Lower leg skin (tissue), 4 donors: ENCODE results near the gene KLHL2. TPM values are rescaled to one million over a fixed set of nuclear protein-coding genes. Genes with fewer than 3 reads are reported as not detected.

Experiments used
- DNase-seq, 2 donors: peaks; one replicate each; pipeline ENCODE4 v3.0.0-alpha.2; 2019; ENCODE audit warnings: low spot score in 2 of 2
- H3K4me3 ChIP-seq: fragments of 200-600 bp; sonication (generic); 2 replicates; pipeline ENCODE4 v1.5.1; 2017; ENCODE audit warnings: mild to moderate bottlenecking, low read depth; ENCODE audit not compliant: poor library complexity, severe bottlenecking
- POLR2A ChIP-seq, 2 donors: fragments of 450-650 bp; IDR thresholded peaks; one replicate each; pipeline ENCODE4 v1.6.1; 2016 to 2017; ENCODE audit warnings: antibody characterized with exemption in 2 of 2, mild to moderate bottlenecking in 1 of 2, moderate library complexity in 1 of 2
- WGBS, 2 donors: methylation state at CpG; one replicate each; pipeline ENCODE4 v1.1.5; 2018; 5-methylcytosine and 5-hydroxymethylcytosine counted together
- intact Hi-C: fragments of 100-400 bp; cut with DNase I; formaldehyde crosslinking; loops from one replicate; pipeline ENCODE4 v1.15.0; 2023; ENCODE audit warnings: low total_unique reads
- total RNA-seq, 4 donors: library from RNA; depleted of rRNA; stranded (reverse); fragments of >200 nt; gene quantifications; one replicate each; pipeline ENCODE4 v1.1.0, GENCODE V29; 2016
- TF ChIP-seq, protein P1 (sequence below), 3 donors: fragments of 450-650 bp; IDR thresholded peaks; one replicate each; pipeline ENCODE4 v1.5.1; 2016; ENCODE audit warnings: antibody characterized with exemption in 3 of 3, mild to moderate bottlenecking in 3 of 3, moderate library complexity in 2 of 3

Gene KLHL2
- total RNA-seq, 4 donors from 2014 or later, result 15.1 to 15.9 (median 15.7) TPM

GRCh38 chr4:165370530-165370929, 163.2 kb downstream of the KLHL2 start:
- DNase-seq, result no peak
- 88 to 91% methylated on average over 1 of the region's 1 CpG for WGBS, 2 donors
- H3K4me3 ChIP-seq, result no peak overlapping the region
- TF ChIP-seq, protein P1, sequence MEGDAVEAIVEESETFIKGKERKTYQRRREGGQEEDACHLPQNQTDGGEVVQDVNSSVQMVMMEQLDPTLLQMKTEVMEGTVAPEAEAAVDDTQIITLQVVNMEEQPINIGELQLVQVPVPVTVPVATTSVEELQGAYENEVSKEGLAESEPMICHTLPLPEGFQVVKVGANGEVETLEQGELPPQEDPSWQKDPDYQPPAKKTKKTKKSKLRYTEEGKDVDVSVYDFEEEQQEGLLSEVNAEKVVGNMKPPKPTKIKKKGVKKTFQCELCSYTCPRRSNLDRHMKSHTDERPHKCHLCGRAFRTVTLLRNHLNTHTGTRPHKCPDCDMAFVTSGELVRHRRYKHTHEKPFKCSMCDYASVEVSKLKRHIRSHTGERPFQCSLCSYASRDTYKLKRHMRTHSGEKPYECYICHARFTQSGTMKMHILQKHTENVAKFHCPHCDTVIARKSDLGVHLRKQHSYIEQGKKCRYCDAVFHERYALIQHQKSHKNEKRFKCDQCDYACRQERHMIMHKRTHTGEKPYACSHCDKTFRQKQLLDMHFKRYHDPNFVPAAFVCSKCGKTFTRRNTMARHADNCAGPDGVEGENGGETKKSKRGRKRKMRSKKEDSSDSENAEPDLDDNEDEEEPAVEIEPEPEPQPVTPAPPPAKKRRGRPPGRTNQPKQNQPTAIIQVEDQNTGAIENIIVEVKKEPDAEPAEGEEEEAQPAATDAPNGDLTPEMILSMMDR (IDR thresholded peaks at IDR 0.05), result no peak
- TF ChIP-seq POLR2A (IDR thresholded peaks at IDR 0.05), result no peak
- intact Hi-C loops, result no loop called here

Other genes with a start within 250 kb of the KLHL2 start
- not detected for gene TRIM61, start 229.9 kb upstream of the KLHL2 start, total RNA-seq
- not detected for gene TRIM60, start 175.6 kb upstream of the KLHL2 start, total RNA-seq
- gene TRIM75, start 153.7 kb upstream of the KLHL2 start, total RNA-seq, result not detected
- gene TMEM192, start 94.7 kb upstream of the KLHL2 start, total RNA-seq, result 10 to 100 TPM in 3 of 4 donors, 1 to 10 TPM in 1; 7.0 to 12.6 (median 11.4) TPM
- 100 to 1,000 TPM in 2 of 4 donors, 10 to 100 TPM in 2; 48.3 to 165 (median 104) TPM for gene MSMO1, start 120.1 kb downstream of the KLHL2 start, total RNA-seq
- 10 to 100 TPM; 25.2 to 66.2 (median 41.9) TPM for gene CPE, start 171.4 kb downstream of the KLHL2 start, total RNA-seq